ENCODE measurements around the gene PITPNB.

Gene PITPNB

GRCh38 chr22:27843441-27843840, 75.6 kb downstream of the PITPNB start:
- TF ChIP-seq CTCF (IDR thresholded peaks at IDR 0.05; ENCODE audit: extremely low read depth, insufficient read depth, missing control alignments) = no peak
- in situ Hi-C loops (cut with MboI; ENCODE audit: low pct_unique_long_range_greater_than_20kb, low sequenced_read_pairs, unreplicated experiment) = no loop called here

GRCh38 chr22:27842669-27843431, 76.2 kb downstream of the PITPNB start:
- DNase-seq (ENCODE audit: low spot score) = no peak
- no peak for TF ChIP-seq CTCF (IDR thresholded peaks at IDR 0.05; ENCODE audit: extremely low read depth, insufficient read depth, missing control alignments)
- in situ Hi-C loops (cut with MboI; ENCODE audit: low pct_unique_long_range_greater_than_20kb, low sequenced_read_pairs, unreplicated experiment) = no loop called here

More at GRCh38 chr22:27843441-27843840, 75.6 kb downstream of the PITPNB start:
- no peak for DNase-seq (ENCODE audit: low spot score)

- in situ Hi-C loops (cut with MboI; ENCODE audit: low pct_unique_long_range_greater_than_20kb, low sequenced_read_pairs, unreplicated experiment) = no loop called here
- no peak for TF ChIP-seq CTCF (IDR thresholded peaks at IDR 0.05; ENCODE audit: extremely low read depth, insufficient read depth, missing control alignments)
- no peak for DNase-seq (ENCODE audit: low spot score)
Observed at GRCh38 chr22:27842201-27842600, 76.9 kb downstream of the PITPNB start.

GRCh38 chr22:27840436-27840835, 78.6 kb downstream of the PITPNB start:
- in situ Hi-C loops (cut with MboI; ENCODE audit: low pct_unique_long_range_greater_than_20kb, low sequenced_read_pairs, unreplicated experiment) = no loop called here
- no peak for TF ChIP-seq CTCF (IDR thresholded peaks at IDR 0.05; ENCODE audit: extremely low read depth, insufficient read depth, missing control alignments)

GRCh38 chr22:27839057-27839660, 79.9 kb downstream of the PITPNB start:
- in situ Hi-C loops (cut with MboI; ENCODE audit: low pct_unique_long_range_greater_than_20kb, low sequenced_read_pairs, unreplicated experiment) = no loop called here

More at GRCh38 chr22:27840436-27840835, 78.6 kb downstream of the PITPNB start:
- no peak for DNase-seq (ENCODE audit: low spot score)

GRCh38 chr22:27836181-27836580, 82.9 kb downstream of the PITPNB start:
- in situ Hi-C loops (cut with MboI; ENCODE audit: low pct_unique_long_range_greater_than_20kb, low sequenced_read_pairs, unreplicated experiment) = no loop called here
- DNase-seq (ENCODE audit: low spot score) = no peak
- no peak for TF ChIP-seq CTCF (IDR thresholded peaks at IDR 0.05; ENCODE audit: extremely low read depth, insufficient read depth, missing control alignments)

More at GRCh38 chr22:27839057-27839660, 79.9 kb downstream of the PITPNB start:
- no peak for DNase-seq (ENCODE audit: low spot score)
- TF ChIP-seq CTCF (IDR thresholded peaks at IDR 0.05; ENCODE audit: extremely low read depth, insufficient read depth, missing control alignments) = no peak
